Activated T-cell treated with anti-CD3 and anti-CD28 coated beads for 48 hours (primary cell): ENCODE measurements around the gene ZNF200.
A peak's percentile ranks its signal among the peaks of the same experiment; 100 is the strongest.
"Not testable (repeated sequence)": the region's sequence is repeated elsewhere in the genome, so short reads cannot be mapped to it uniquely, and the experiment has no call there.

Source experiments
- DNase-seq: peaks from one replicate; pipeline ENCODE4 v3.0.0-alpha.2; 2020; ENCODE audit warnings: low read depth

Gene ZNF200, protein sequence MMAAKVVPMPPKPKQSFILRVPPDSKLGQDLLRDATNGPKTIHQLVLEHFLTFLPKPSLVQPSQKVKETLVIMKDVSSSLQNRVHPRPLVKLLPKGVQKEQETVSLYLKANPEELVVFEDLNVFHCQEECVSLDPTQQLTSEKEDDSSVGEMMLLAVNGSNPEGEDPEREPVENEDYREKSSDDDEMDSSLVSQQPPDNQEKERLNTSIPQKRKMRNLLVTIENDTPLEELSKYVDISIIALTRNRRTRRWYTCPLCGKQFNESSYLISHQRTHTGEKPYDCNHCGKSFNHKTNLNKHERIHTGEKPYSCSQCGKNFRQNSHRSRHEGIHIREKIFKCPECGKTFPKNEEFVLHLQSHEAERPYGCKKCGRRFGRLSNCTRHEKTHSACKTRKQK

DNA sequence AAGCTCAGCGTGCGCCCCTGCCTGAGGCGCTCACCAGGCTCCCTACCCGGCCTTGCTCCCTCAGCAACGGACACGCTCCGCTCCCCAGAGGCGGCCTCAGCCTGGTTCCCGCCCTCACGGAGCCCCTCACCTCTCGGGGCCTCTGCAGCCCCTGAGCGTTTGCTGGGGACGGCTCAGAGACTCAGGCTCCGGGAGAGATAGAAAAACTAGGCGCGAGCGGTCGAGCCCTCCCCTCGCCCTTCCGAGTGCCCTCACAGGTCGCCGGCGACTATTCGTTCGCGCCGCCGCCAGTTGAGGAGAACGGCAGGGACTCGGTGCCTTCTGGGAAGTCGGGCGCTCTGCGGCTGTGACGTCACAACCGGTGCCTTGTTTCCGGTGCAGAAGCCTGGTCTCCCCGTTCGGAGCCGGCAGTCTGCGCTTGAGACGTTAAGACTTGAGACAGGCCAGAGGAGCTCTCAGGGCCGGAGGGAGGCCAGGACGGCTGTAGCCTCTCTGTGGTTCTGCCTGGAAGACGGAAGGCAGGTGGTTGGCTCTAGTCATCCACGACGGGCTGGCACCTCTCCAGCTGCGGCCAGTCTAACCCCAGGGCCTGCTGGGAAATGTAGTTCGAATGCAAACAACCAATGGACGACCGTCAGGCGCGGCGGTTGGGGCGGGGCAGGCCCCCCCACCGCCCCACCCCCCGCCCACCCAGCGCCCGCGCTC lies at the start of gene ZNF200:
ZNF200 (minus strand) TSS at position 302 of the 705 bp plus-strand sequence. CDS start 1,403 bp downstream, outside the sequence.
- DNase-seq = peak; percentile 92

DNA sequence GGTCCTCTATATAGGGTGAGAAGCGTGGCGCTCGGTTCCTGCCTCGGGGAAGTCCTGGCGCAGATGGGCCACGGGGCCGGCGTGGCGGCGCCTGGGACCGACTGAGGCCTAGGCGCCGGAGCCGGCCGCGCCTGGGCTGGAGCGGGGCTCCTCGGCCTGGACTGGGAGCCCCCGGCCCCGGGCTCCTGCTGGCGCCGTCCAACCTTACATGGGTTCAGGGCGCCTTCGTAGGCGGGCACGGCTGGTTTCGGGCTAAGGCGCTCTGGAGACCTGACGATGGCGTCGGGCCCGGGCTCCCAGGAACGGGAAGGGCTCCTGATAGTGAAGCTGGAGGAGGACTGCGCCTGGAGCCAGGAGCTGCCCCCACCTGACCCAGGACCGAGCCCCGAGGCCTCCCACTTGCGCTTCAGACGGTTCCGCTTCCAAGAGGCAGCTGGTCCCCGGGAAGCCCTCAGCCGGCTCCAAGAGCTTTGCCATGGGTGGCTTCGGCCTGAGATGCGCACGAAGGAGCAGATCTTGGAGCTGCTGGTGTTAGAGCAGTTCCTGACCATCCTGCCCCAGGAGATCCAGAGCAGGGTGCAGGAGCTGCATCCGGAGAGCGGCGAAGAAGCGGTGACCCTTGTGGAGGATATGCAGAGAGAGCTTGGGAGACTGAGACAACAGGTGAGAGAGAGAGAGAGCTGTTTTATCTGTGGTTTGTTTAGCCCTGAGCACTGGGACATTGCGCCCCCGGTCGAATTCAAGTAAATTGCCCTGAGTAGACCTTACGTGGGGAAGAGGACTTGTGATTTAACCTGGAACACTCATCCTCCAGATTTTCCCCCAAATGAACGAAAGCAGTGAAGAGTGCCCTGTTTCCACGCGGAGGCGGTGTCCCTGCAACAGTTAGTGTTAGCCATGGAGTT lies 48.8 kb upstream of the ZNF200 start:
- DNase-seq = no peak

DNA sequence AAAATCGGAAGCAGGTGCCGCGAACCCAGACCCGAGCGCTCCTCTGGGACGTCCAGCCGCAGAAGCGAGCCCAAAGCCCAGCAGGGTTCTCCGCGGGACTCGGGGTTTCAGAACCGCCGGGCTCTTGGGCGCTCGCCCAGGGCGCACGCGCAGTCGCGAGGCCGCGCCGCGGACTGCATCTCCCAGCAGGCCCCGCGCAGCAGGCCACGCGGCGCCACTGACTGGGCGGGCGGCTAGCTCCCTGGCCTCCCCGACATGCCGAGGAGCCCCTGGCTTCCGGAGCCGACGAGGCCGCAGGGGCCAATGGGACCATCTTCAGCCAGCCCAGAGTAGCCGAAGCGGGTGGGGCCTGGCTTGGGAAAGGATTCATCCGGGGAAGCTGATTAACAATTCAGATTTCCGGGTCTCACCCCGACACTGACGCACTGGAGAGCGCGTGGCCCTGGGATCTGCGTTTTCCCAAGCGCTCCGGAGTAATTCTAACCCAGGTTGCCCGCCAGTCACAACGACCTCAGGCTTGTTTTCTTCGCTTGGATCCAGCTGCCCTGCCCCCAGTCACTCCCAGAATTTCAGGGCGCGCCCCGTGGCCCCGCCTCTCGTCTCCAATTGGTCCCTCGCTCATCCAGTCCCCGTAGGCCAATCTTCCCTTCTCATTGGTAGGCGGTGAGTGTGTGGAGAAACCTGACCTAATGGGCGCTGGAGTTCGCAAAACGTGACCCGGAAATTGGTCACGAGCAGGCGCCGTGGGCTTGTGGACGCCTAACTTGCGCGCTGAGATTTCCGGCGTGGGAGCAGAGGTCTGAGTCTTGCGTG lies 48.0 kb upstream of the ZNF200 start, which contains the start of gene ZNF263:
ZNF263 (plus strand) TSS at position 762 of the 813 bp plus-strand sequence. CDS start 328 bp downstream, outside the sequence.
- peak; percentile 89 for DNase-seq

DNA sequence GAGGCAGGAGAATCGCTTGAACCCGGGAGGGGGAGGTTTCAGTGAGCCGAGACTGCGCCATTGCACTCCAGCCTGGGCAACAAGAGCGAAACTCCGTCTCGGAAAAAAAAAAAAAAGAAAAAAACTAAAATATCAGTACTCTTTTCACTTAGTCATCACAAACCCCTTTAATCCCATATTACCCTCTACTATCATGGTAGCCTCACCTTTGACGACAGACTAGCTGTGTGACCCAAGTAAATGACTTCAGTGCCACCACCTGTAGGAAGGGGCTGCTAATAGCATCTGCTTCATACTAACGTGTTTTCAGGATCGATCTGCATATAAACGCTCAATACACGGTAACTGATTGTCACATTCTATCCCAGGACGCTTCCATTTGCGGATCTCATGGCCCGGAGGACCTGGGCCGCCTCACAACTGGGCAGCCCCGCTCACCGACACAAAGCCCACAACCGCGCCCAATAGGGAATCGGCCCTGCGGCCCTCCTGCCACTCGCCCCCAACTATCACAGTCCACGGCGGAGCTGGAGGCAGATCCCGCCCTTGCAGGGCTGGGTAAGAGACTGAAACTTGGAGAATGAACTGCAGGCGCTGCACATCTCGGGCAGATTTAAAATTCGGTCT lies 47.3 kb upstream of the ZNF200 start:
- no peak for DNase-seq

DNA sequence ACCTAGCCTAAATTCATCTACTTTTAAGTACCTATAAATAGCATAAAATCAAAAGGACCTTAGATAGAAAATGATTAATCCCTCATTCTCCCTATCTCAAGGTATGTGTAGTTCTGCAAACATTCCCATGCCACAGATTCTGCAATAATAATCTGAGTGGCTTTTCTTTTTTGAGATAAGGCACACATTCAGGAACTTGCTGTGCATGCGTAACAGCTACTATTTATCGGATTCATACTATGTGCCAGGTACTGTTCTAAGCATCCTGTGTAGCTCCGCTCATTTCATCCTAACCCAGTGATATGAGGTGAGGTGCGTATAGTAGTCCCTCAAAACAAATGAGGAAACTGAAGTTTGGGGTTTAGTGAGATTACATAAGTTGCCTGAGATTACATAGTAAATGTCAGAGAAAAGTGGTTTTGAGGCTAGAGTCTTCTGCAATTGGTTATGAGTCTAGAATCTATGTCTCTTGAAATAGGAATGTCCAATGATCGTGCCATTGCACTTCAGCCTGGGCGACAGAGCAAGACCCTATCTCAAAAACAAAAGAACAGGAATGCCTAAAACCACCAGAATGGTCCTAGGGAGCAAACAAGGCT lies 46.4 kb upstream of the ZNF200 start:
- no peak for DNase-seq

DNA sequence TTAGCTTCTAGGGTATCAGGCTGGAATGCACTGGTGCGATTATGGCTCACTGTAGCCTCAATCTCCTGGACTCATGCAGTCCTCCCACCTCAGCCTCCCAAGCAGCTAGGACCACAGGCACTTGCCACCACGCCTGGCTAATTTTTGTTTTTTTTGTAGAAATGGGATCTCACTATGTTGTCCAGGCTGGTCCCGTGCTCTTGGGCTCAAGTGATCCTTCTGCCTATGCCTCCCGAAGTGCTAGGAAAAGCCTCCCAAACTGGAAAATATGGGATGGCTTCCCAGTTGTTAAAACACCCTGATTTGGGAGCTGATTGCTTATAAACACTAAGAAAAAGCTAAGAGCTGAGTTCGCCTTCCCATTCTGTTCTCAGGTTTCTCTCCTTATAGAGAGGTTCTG lies 41.7 kb upstream of the ZNF200 start:
- no peak for DNase-seq

DNA sequence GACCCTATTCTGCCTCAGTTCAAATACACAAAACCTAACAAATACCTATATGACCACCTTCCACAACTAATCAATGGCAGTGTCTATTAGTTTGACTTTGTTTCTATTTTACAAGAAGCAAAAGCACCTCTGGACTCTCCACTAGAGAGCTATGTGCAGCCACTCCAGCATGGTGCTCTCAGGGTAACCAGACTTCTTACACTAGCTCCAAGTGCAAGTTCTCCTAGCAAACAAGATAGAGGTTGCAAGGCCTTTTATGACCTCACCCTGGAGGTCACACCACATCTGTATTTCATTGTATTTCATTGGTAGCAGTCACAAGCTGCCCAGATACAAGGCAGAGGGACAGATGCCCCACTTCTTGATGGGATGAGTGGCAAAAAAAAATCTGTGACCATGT lies 40.0 kb upstream of the ZNF200 start:
- no peak for DNase-seq

DNA sequence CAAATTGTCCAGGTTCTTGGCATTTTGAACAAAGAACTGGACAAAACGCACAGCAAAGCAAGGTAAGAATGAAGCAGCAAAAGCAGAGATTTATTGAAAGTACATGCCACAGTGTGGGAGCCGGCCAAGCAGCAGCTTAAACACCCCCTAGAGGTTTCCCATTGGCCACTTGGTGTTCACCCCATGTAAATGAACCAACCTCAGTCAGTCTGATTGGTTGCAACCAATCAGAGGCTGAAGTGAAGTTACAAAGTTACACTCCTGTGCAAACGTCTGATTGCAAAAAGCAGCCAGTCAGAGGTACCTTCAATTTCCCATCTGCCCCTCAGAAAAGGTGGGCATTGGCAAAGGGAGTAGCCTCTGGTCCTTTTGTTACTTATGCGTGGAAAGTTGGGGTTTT lies 39.5 kb upstream of the ZNF200 start:
- no peak for DNase-seq

DNA sequence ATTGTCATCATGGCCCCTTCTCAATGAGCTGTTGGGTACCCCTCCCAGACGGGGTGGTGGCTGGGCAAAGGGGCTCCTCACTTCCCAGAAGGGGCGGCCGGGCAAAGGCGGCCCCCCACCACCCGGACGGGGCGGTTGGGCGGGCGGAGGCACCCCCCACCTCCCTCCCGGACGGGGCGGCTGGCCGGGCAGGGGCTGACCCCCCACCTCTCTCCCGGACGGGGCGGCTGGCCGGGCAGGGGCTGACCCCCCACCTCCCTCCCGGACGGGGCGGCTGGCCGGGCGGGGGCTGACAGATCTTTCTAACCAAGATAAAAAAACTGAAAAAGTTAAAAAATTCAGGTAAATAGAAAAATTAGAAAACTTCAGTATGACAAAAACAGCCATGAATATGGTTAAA lies 36.3 kb upstream of the ZNF200 start:
- DNase-seq = not testable (repeated sequence)

DNA sequence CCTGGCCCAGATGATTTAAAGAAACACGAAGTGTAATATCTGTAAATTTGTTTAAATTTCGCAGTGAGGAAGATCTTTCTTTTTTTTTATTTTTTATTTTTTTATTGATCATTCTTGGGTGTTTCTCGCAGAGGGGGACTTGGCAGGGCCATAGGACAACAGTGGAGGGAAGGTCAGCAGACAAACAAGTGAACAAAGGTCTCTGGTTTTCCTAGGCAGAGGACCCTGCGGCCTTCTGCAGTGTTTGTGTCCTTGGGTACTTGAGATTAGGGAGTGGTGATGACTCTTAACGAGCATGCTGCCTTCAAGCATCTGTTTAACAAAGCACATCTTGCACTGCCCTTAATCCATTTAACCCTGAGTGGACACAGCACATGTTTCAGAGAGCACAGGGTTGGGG lies 35.8 kb upstream of the ZNF200 start:
- DNase-seq = not testable (repeated sequence)

DNA sequence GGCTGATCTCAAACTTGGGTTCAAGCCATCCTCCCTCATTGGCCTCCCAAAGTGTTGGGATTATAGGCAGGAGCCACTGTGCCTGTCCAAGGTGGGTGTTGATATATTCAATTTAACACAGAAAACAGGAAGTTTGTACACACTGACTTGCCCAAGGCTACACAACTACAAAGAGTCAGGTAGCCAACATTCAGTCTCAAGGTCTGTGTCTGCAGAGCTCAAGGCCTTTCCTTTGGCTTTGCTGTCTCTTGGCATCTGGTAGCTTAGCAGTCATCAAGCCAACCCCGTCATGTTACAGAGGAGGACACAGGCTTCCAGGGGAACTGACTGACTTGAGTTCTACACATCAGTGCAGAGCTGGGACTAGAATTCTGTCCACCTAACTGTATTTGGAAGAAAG lies 33.3 kb upstream of the ZNF200 start:
- DNase-seq = no peak

DNA sequence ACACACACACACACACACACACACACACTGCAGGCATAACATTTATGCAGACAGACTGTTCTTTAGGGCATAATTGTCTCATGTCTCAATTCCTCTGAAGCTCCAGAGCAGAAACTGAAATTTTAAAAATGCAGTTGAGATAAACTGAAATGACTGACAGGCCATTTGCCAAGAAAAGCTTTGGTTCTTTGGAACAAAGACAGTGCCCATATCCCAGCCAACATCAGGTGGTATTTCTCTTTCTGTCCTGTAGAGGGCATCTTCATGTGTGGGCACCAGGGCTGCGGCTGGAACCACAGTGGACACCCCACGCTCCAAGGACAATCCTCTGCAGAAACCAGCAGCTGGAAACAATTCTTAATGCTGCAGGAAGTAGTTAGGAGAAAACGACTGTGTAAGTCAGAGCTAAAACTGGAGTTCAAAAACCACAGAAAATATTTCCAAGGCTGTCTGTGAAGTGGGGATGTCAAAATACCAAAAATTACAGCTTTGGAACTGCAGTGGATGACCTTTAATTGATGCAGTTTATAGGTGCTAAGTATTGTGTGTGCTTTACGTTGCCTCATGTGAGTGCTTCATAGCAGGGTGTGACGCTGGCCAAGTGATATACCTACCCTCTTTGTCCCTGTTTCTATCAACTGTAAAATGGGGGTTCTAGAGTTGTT lies 32.0 kb upstream of the ZNF200 start:
- no peak for DNase-seq

DNA sequence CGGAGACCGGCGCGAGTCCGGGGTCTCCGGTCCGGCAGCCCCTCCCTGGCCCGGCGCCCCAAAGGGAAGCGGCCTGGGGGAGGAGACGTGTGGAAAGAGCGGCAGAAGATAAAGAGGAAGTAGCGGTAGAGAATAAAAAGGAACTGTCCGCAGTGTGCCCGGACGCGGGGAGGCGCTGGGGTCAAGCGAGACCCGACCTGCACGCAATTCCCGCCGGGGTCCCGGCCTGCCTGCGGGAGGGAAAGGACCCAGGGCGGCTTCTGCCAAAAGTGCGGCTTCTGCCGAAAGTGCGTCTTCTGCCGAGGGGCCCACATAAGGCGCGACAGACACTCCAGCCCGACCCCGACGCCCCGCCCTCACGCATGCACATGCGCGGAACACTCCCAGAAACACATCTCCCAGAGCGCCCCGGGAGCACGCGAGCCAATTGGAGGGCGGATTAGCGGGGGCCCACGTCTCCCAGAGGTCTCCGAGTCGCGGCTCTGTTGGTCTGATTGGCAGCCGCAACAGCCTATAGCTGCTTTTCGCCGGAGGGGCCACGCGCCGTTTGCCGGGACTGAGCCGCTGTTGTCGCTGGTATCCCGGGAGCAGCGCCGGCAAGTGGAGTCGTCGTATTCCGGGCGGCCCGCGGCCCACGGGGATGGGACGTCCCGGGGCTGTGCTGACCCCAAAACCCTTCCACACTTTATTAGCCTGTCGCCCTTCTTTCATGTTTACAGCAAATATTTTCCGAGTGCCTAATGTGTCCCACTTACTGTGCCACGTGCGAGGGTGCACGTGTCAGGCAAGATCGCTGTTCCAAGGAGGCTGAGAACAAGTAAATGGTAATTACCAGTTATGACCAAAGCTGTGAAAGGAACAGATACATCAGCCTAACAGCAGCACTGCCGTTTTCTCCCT lies 29.4 kb upstream of the ZNF200 start:
- DNase-seq = peak; percentile 98

DNA sequence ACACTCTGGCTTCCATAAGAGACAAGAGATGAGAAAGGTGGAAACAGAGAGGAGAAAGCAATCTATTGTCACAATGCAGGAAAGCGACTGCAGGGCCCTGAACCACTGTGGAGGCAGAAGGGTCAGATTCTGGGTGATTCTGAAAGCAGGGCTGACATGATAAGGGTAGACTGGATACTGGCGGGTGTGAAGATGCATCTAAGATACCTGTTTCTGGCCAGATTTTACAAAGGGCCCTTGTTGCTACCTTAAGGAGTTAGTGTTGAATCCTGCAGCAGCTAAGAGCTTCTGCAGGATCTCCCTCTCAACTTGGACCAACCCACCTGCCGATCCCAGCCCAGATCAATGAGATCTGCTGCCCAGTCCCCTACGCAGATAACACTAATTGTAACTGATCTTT lies 27.6 kb upstream of the ZNF200 start:
- no peak for DNase-seq

DNA sequence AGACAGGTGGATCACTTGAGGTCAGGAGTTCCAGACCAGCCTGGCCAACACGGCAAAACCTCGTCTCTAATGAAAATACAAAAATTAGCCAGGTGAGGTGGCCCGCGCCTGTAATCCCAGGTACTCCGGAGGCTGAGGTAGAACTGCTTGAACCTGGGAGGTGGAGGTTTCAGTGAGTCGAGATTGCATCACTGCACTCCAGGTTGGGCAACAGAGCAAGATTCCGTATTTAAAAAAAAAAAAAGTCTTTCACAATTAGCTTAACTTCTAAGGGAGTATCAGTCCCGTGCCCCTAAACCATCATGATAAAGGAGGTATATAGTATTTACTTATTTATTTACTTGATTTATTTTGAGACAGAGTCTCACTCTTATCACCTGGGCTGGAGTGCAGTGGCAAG lies 24.9 kb upstream of the ZNF200 start:
- no peak for DNase-seq

DNA sequence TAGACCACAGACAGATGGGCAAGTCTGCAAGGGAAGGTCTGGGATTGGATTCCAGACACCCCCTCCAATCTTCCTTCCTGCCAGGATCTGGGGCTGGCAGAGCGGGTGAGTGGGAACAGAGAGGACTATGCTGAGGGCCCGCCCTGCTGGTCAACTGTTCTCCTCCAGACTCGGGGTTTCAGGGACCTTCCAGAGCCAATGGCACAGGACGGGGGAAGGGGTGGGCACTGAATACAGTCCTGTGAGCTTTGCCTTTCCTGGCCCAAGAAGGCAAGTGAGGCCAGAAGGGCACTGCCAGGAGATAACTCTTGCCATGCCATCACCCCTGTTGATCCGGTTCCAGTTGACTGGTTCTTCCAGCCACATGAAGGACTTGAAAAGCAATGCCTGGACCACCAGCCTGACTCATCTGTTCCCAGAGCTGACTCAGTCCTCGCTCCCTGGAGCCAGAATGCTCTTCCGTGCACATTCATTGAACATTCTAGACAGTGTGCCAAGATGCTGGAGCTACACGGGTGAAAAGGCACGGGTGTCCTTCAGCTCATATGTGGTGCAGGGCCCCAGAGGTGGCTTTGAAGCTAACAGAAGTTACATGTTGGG lies 22.0 kb upstream of the ZNF200 start:
- no peak for DNase-seq

DNA sequence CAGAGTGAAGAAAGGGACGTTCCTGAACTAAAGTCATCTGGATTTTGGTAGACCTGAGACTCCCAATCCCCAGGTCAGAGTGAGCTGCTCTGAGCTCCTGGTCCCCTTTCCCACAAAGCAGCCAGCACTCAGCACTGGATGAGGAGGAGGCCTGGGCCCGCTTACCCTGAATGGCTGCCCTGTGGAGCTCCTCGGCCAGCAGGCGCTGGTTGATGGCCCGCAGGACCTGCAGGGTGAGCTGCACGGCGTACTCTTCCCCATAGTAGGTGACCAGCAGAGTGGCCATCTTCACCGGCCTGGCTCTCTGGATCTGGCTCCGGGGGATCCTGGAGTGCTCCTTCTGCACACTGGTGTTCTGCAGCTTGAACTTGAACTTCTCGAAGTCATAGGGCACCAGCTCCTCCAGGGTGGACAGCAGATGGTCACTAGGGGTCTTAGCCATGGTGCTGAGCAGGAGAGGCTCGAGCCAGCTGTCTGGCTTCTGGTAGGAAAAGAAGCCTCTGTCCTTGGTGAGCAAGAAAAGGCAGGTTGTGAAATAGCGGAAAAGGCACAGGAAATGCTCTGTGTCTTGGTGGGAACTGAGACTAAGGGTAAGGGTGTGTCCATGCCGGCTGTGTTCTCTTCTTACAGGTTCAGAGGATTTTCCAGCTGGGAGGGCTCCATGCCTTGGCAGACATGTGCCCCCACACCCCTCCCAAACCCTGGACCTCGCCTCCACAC lies 21.3 kb upstream of the ZNF200 start, which contains the start of gene MEFV:
MEFV (minus strand) TSS at position 488 of the 720 bp plus-strand sequence; CDS start at position 442, 46 bp downstream.
- DNase-seq = no peak

DNA sequence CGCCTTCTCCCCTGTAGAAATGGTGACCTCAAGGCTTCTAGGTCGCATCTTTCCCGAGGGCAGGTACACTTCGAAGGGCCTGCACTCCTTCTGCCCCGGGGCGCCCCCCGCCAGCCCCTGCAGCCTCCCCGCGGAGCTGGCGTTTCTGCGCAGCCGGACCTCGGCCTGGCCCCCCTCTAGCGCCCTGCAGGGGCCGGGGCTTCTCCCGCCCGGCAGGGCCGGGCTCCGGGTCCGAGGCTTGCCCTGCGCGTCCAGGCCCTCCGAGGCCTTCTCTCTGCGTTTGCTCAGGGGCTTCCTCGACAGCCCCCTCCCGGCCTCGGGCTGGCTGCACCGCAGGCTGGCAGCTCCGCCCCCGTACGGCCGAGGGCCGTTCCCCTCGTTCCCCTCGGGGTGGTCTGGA lies 19.4 kb upstream of the ZNF200 start:
- DNase-seq = no peak
